Measurements from ENCODE around the gene HLA-C.
"Not testable (repeated sequence)": the region's sequence is repeated elsewhere in the genome, so short reads cannot be mapped to it uniquely, and the experiment has no call there.

- not testable (repeated sequence) for TF ChIP-seq CTCF, POLR2A, EP300 (IDR thresholded peaks at IDR 0.05)
These were observed 7.8 kb upstream of the HLA-C start for GRCh38 chr6:31279647-31280046.
